ENCODE data around the gene PRKACG. TPM values are rescaled to one million over a fixed set of nuclear protein-coding genes. Genes with fewer than 3 reads are reported as not detected.
A peak's percentile ranks its signal among the peaks of the same experiment; 100 is the strongest.

Gene PRKACG
- total RNA-seq, 1 donor from 2014 or later = not detected

- H3K4me3 Mint-ChIP-seq (ENCODE audit: low read depth) = peak overlapping the region; percentile 60
- no peak for TF ChIP-seq CTCF (IDR thresholded peaks at IDR 0.05; ENCODE audit: unreplicated experiment)
These were observed 20.2 kb upstream of the PRKACG start for GRCh38 chr9:69034071-69034470.

GRCh38 chr9:69030851-69031645 is 17.1 kb upstream of the PRKACG start:
- no peaks in the 10 kb centered on the region for H3K27me3 Mint-ChIP-seq
- peaks cover 7% of the 10 kb centered on the region for H3K9me3 Mint-ChIP-seq (ENCODE audit: low read depth)
- no peak for DNase-seq (ENCODE audit: low spot score, unreplicated experiment)
- peak overlapping the region; percentile 22 for H3K27ac Mint-ChIP-seq
- no peak for TF ChIP-seq CTCF (IDR thresholded peaks at IDR 0.05; ENCODE audit: unreplicated experiment)
- no peaks in the 10 kb centered on the region for H3K4me1 Mint-ChIP-seq (ENCODE audit: low read depth)
- no peaks in the 10 kb centered on the region for H3K36me3 Mint-ChIP-seq (ENCODE audit: insufficient read depth)
- no peak overlapping the region for H3K4me3 Mint-ChIP-seq (ENCODE audit: low read depth)

More at GRCh38 chr9:69034071-69034470, 20.2 kb upstream of the PRKACG start:
- Mint-ChIP-seq H3K27me3 (no peaks in the 10 kb centered on the region), H3K36me3 (ENCODE audit: insufficient read depth) (no peaks in the 10 kb centered on the region), H3K9me3 (ENCODE audit: low read depth) (peaks cover 7% of the 10 kb centered on the region), H3K4me1 (ENCODE audit: low read depth) (peaks cover 4% of the 10 kb centered on the region), H3K27ac (no peak overlapping the region)
- no peak for DNase-seq (ENCODE audit: low spot score, unreplicated experiment)

GRCh38 chr9:69029535-69029934 is 15.6 kb upstream of the PRKACG start:
- Mint-ChIP-seq H3K36me3 (ENCODE audit: insufficient read depth) (no peaks in the 10 kb centered on the region), H3K27ac (no peak overlapping the region), H3K27me3 (no peaks in the 10 kb centered on the region), H3K9me3 (ENCODE audit: low read depth) (peaks cover 7% of the 10 kb centered on the region), H3K4me1 (ENCODE audit: low read depth) (no peaks in the 10 kb centered on the region), H3K4me3 (ENCODE audit: low read depth) (no peak overlapping the region)
- no peak for DNase-seq (ENCODE audit: low spot score, unreplicated experiment)
- no peak for TF ChIP-seq CTCF (IDR thresholded peaks at IDR 0.05; ENCODE audit: unreplicated experiment)

GRCh38 chr9:69028754-69029153 is 14.8 kb upstream of the PRKACG start:
- no peak overlapping the region for H3K27ac Mint-ChIP-seq
- no peak overlapping the region for H3K4me3 Mint-ChIP-seq (ENCODE audit: low read depth)

More at GRCh38 chr9:69028754-69029153, 14.8 kb upstream of the PRKACG start:
- TF ChIP-seq CTCF (IDR thresholded peaks at IDR 0.05; ENCODE audit: unreplicated experiment) = no peak
- Mint-ChIP-seq H3K4me1 (ENCODE audit: low read depth) (no peaks in the 10 kb centered on the region), H3K36me3 (ENCODE audit: insufficient read depth) (no peaks in the 10 kb centered on the region), H3K27me3 (no peaks in the 10 kb centered on the region), H3K9me3 (ENCODE audit: low read depth) (peaks cover 7% of the 10 kb centered on the region)
- no peak for DNase-seq (ENCODE audit: low spot score, unreplicated experiment)
